ENCODE results near the gene GRAMD1C.

Gene GRAMD1C

DNA sequence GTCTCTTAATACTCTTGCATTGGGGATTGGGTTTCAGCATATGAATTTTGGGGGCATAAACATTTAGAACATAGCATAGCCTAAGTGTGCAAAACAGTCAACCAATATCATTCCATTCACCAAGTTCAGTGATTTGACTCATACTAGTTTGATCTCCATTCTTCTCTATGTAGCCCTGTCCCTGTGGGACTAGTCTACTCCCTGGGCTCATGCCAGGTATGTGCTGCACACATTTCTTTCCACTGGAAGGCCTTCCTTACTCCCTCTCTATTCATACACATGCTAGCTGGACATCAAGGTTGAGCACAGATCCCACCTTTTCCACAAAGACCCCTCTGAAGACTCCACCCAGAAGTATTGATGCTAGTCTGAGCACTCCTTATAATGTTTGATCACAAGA is 114.3 kb downstream of the GRAMD1C start:
- no peak for DNase-seq (ENCODE audit: low read depth, low spot score)

- DNase-seq (ENCODE audit: low read depth, low spot score): no peak
Measured at GRCh38 chr3:113953677-113954076, 115.1 kb downstream of the GRAMD1C start.

GRCh38 chr3:113954091-113954685 is 115.6 kb downstream of the GRAMD1C start:
- DNase-seq (ENCODE audit: low read depth, low spot score): no peak

GRCh38 chr3:113963879-113964278 is 125.3 kb downstream of the GRAMD1C start:
- no peak for DNase-seq (ENCODE audit: low read depth, low spot score)

- DNase-seq (ENCODE audit: low read depth, low spot score): no peak
Measured at GRCh38 chr3:113966172-113966571, 127.6 kb downstream of the GRAMD1C start.

DNA sequence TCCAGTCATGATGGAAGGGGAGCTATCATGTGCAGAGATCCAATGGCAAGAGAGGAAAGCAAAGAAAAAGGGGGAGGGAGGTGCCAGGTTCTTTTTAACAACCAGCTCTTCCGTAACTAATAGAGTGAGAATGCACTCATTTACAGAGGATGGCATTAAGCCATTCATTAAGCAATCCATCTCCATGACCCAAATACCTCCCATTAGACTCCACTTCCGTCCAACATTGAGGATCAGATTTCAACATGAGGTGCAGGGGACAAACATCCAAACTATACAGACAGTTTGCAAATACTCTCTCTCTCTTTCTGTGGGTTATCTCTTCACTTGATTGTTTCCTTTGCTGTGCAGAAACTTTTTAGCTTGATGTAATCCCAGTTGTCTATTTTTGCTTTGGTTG is 130.4 kb downstream of the GRAMD1C start:
- DNase-seq (ENCODE audit: low read depth, low spot score): no peak

GRCh38 chr3:113977822-113978221 is 139.2 kb downstream of the GRAMD1C start:
- no peak for DNase-seq (ENCODE audit: low read depth, low spot score)

GRCh38 chr3:113979916-113980315 is 141.3 kb downstream of the GRAMD1C start:
- DNase-seq (ENCODE audit: low read depth, low spot score): no peak

GRCh38 chr3:113981803-113982202 is 143.2 kb downstream of the GRAMD1C start:
- DNase-seq (ENCODE audit: low read depth, low spot score): no peak

DNA sequence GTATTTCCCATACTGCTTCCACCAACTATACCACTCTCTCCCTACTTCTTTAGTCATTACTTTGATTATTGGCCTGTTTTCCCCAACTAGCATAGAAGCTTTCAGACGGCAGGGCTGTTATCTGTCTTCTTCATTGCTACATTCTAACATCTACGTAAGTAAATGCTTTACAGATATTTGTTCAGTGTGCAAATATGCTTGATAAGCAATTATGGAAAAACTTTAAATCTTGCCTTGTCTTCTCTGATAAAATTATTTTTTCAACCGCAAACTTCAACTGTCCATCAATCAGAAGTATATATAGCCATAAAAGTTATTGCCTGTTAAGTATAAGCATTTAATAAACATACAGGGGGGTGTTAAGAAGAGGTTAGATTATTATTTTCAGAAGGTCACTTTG is 145.0 kb downstream of the GRAMD1C start:
- DNase-seq (ENCODE audit: low read depth, low spot score): no peak

DNA sequence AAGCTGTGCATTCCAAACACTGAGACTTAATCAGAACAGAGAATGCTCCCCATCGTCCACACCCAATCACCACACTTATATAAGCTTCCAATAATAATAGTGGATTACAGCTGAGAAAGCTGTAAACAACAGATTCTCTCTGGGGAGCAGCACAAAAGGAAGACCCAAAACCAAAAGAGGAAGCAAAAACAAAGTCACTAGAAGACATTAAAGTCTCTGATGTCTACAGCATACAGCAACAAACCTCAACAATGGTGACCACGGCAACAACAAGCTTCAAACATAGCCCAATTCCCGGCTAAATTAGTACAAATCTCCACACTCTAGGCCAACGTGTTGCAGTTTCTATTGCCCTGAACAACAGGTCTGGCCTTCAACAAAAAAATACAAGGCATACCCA is 147.0 kb downstream of the GRAMD1C start:
- DNase-seq (ENCODE audit: low read depth, low spot score): no peak
